Kidney (tissue), 14 donors: Measurements from ENCODE around the gene TINAGL1. TPM values are rescaled to one million over a fixed set of nuclear protein-coding genes. Genes with fewer than 3 reads are reported as not detected.

Source experiments
- DNase-seq, 5 donors: peaks; one replicate each; pipeline ENCODE4 v3.0.0-alpha.2; 2013 to 2020
- FAIRE-seq: peaks from 2 replicates; lab custom pipeline; 2012; peaks lifted over from hg19 to GRCh38; lab: Jason Lieb, UNC
- H3K27ac ChIP-seq, 2 donors: one replicate each; pipeline ENCODE4 v1.7.0; 2013; ENCODE audit warnings: low read depth in 2 of 2, low read length in 2 of 2, inconsistent platforms in 1 of 2
- H3K27me3 ChIP-seq: one replicate; pipeline ENCODE4 v1.7.1; 2013; ENCODE audit warnings: low read length, inconsistent platforms; ENCODE audit not compliant: control insufficient read depth, insufficient read depth
- H3K36me3 ChIP-seq, 3 donors: one replicate each; pipeline versions ENCODE4 v1.7.0 to v1.7.1; 2013; ENCODE audit warnings: low read length in 3 of 3, control low read depth in 1 of 3, inconsistent platforms in 1 of 3; ENCODE audit not compliant: insufficient read depth in 3 of 3, control insufficient read depth in 2 of 3
- H3K4me1 ChIP-seq, 3 donors: one replicate each; pipeline versions ENCODE4 v1.7.0 to v1.7.1; 2013; ENCODE audit warnings: low read length in 3 of 3, inconsistent platforms in 1 of 3, low read depth in 1 of 3; ENCODE audit not compliant: control insufficient read depth in 2 of 3, insufficient read depth in 2 of 3
- H3K4me3 ChIP-seq, 3 donors: one replicate each; pipeline versions ENCODE4 v1.7.0 to v1.8.1; 2013; ENCODE audit warnings: low read length in 3 of 3, control low read depth in 1 of 3, inconsistent platforms in 1 of 3
- H3K9ac ChIP-seq, 3 donors: one replicate each; pipeline versions ENCODE4 v1.7.0 to v1.7.1; 2013; ENCODE audit warnings: low read length in 3 of 3, control low read depth in 1 of 3, inconsistent platforms in 1 of 3
- H3K9me3 ChIP-seq, 3 donors: one replicate each; pipeline versions ENCODE4 v1.7.0 to v1.7.1; 2013; ENCODE audit warnings: low read length in 3 of 3, control low read depth in 1 of 3, inconsistent platforms in 1 of 3; ENCODE audit not compliant: control insufficient read depth in 2 of 3, insufficient read depth in 1 of 3
- CTCF ChIP-seq: IDR thresholded peaks from 3 replicates; pipeline ENCODE4 v1.5.1; 2012; ENCODE audit warnings: mild to moderate bottlenecking, moderate library complexity, borderline replicate concordance; ENCODE audit not compliant: insufficient read depth; ENCODE audit errors: extremely low read depth
- intact Hi-C: fragments of 100-400 bp; cut with DNase I; formaldehyde crosslinking; loops from one replicate; pipeline ENCODE4 v1.11.1; 2022
- polyA plus RNA-seq: library from polyadenylated mRNA; stranded (reverse); fragments of 350-450 nt; fragmentation: Illumina TruSeq; extraction: RNeasy Lipid Tissue Mini Kit (QIAGEN cat#74804); gene quantifications from one replicate; pipeline ENCODE4 v1.2.3, GENCODE V29; 2014; ENCODE audit warnings: low read depth, low replicate concordance; ENCODE audit not compliant: insufficient read depth
- total RNA-seq: library from RNA; stranded (reverse); fragmentation: NEBNext Ultra II Directional; extraction: Animal tissue kit (Norgen Biotek cat#: 25700); gene quantifications from one replicate; pipeline ENCODE4 v1.2.1, GENCODE V29; 2021
- donor health status: control.
- donor health status: control.
- donor health status: control.
- donor health status: control.
- donor health status: control.
- donor health status: DM: yes; HTN: yes; CAD: no.
- donor health status: Normal renal cell carcinoma (clear cell type).

Gene TINAGL1
- total and polyA plus RNA-seq, 2 donors from 2014 or later: 171 to 246 TPM

- peak in 1 of 5 donors; percentile 39 for DNase-seq
- TF ChIP-seq CTCF: no peak
- Histone ChIP-seq H3K27me3 (no peaks in the 10 kb centered on the region), H3K9ac (no peak overlapping the region), H3K9me3 (no peaks in the 10 kb centered on the region), H3K36me3 (no peaks in the 10 kb centered on the region), H3K4me1 (no peaks in the 10 kb centered on the region), H3K4me3 (no peak overlapping the region), H3K27ac (no peak overlapping the region)
- intact Hi-C loops: no loop called here
- FAIRE-seq: no peak
Observed at GRCh38 chr1:31531177-31531999, 44.9 kb upstream of the TINAGL1 start.

- no peak for TF ChIP-seq CTCF
- intact Hi-C loops: no loop called here
- Histone ChIP-seq H3K27me3 (no peaks in the 10 kb centered on the region), H3K36me3 (no peaks in the 10 kb centered on the region), H3K9ac (no peak overlapping the region), H3K4me1 (no peaks in the 10 kb centered on the region), H3K4me3 (no peak overlapping the region), H3K27ac (no peak overlapping the region), H3K9me3 (no peaks in the 10 kb centered on the region)
- FAIRE-seq (no peak), DNase-seq (no peak)
Observed at GRCh38 chr1:31532173-31532572, 44.1 kb upstream of the TINAGL1 start.

GRCh38 chr1:31535561-31535960, 40.8 kb upstream of the TINAGL1 start:
- Histone ChIP-seq H3K4me3 (no peak overlapping the region), H3K27ac (no peak overlapping the region), H3K9me3 (no peaks in the 10 kb centered on the region), H3K4me1 (no peaks in the 10 kb centered on the region), H3K9ac (no peak overlapping the region), H3K27me3 (no peaks in the 10 kb centered on the region), H3K36me3 (no peaks in the 10 kb centered on the region)
- FAIRE-seq (no peak), DNase-seq (no peak)
- intact Hi-C loops: no loop called here
- TF ChIP-seq CTCF: no peak

GRCh38 chr1:31539329-31539728, 37.0 kb upstream of the TINAGL1 start:
- no peak overlapping the region for H3K9ac ChIP-seq
- H3K27me3 ChIP-seq: no peaks in the 10 kb centered on the region
- no peak overlapping the region for H3K4me3 ChIP-seq
- TF ChIP-seq CTCF: no peak
- intact Hi-C loops: no loop called here
- H3K9me3 ChIP-seq: no peaks in the 10 kb centered on the region
- H3K4me1 ChIP-seq: no peaks in the 10 kb centered on the region
- no peaks in the 10 kb centered on the region for H3K36me3 ChIP-seq
- DNase-seq (no peak), FAIRE-seq (no peak)
- H3K27ac ChIP-seq: no peak overlapping the region
